Tibial nerve (tissue), 4 donors: Measurements from ENCODE around the gene DMBT1.

Experiments
- EP300 ChIP-seq, 2 donors: sonication (generic); formaldehyde crosslinking; IDR thresholded peaks; one replicate each; pipeline ENCODE4 v1.6.1; 2017; ENCODE audit warnings: antibody characterized with exemption in 2 of 2, mild to moderate bottlenecking in 1 of 2
- POLR2A ChIP-seq, 2 donors: fragments of 450-650 bp; IDR thresholded peaks; one replicate each; pipeline ENCODE4 v1.6.1; 2017; ENCODE audit warnings: antibody characterized with exemption in 2 of 2, mild to moderate bottlenecking in 2 of 2, moderate library complexity in 2 of 2
- TF ChIP-seq, protein P1 (sequence below), 5 experiments: fragments of 200-600 bp in 3 of 5; fragments of 450-650 bp in 2 of 5; sonication (generic) in 3 of 5; IDR thresholded peaks; one replicate each; pipeline ENCODE4 v1.5.1; 2016 to 2019; ENCODE audit warnings: antibody characterized with exemption in 5 of 5, mild to moderate bottlenecking in 3 of 5, moderate library complexity in 2 of 5

DNA sequence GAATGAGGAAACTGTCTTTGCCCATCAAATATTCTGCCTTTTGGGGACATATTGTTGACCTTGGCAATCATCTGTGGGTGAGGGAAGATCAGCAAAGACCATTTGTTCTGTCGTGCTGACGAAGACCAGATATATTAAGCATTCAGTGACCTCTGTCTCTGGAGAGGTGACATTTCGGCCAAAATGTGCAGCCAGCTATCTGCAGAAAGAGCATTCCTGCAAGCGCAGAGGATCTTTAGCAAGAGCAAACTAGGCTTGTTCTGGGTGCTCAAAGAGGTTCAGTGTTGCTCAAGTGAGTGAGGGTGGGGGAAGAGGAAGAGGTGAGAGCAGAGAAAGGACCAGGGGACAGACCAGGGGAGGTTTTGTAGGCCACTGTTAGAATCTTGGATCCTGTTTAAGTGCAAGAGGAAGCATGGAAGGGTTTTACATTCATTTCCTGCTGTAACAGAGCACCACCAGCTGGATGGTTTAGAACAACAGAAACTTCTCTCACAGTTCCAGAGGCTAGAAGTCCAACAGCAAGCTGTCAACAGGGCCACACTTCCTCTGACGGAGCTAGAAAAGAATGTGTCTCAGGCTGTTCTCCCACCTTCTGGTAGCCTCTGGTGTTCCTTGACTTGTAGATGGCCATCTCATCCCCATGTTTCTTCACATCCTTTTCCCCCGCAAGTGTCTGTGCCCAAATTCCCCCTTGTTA, 127.9 kb downstream of the DMBT1 start:
- TF ChIP-seq, protein P1, sequence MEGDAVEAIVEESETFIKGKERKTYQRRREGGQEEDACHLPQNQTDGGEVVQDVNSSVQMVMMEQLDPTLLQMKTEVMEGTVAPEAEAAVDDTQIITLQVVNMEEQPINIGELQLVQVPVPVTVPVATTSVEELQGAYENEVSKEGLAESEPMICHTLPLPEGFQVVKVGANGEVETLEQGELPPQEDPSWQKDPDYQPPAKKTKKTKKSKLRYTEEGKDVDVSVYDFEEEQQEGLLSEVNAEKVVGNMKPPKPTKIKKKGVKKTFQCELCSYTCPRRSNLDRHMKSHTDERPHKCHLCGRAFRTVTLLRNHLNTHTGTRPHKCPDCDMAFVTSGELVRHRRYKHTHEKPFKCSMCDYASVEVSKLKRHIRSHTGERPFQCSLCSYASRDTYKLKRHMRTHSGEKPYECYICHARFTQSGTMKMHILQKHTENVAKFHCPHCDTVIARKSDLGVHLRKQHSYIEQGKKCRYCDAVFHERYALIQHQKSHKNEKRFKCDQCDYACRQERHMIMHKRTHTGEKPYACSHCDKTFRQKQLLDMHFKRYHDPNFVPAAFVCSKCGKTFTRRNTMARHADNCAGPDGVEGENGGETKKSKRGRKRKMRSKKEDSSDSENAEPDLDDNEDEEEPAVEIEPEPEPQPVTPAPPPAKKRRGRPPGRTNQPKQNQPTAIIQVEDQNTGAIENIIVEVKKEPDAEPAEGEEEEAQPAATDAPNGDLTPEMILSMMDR (IDR thresholded peaks at IDR 0.05), result no peak
- TF ChIP-seq POLR2A (IDR thresholded peaks at IDR 0.05), result no peak
- TF ChIP-seq EP300 (IDR thresholded peaks at IDR 0.05), result peak in 1 of 2 donors; percentile 49
